Measurements from ENCODE around the gene PLEKHG7. TPM values are rescaled to one million over a fixed set of nuclear protein-coding genes. Genes with fewer than 3 reads are reported as not detected.
"Not testable (repeated sequence)": the region's sequence is repeated elsewhere in the genome, so short reads cannot be mapped to it uniquely, and the experiment has no call there.

The PLEKHG7 gene
- total RNA-seq, 2 donors from 2014 or later = 0.33 to 1.6 TPM

- Histone ChIP-seq H3K27ac (no peak overlapping the region), H3K4me3 (no peak overlapping the region), H3K4me1 (no peaks in the 10 kb centered on the region), H3K9me3 (no peaks in the 10 kb centered on the region), H3K36me3 (replicated peaks in 1 of 2; ENCODE audit: insufficient read depth in 1 of 2, low read depth in 2 of 2) (no peaks in the 10 kb centered on the region), H3K27me3 (no peaks in the 10 kb centered on the region)
- DNase-seq (no peak), ATAC-seq (no peak)
- TF ChIP-seq CTCF (IDR thresholded peaks at IDR 0.05) = no peak
- TF ChIP-seq POLR2A (IDR thresholded peaks at IDR 0.05) = no peak
- 89 to 95% methylated on average over 4 of the region's 4 CpGs for WGBS, 2 donors
- intact Hi-C loops (cut with DNase I) = loop anchor here (10.0 kb wide), 1 partner anchor 1283 kb away; no protein-coding TSS in a partner anchor
These were observed 45.0 kb upstream of the PLEKHG7 start for GRCh38 chr12:92657770-92658169.

GRCh38 chr12:92658611-92659010 is 44.2 kb upstream of the PLEKHG7 start:
- no peak for TF ChIP-seq CTCF (IDR thresholded peaks at IDR 0.05)
- 93 to 97% methylated on average over 2 of the region's 2 CpGs for WGBS, 2 donors
- Histone ChIP-seq H3K27me3 (no peaks in the 10 kb centered on the region), H3K9me3 (no peaks in the 10 kb centered on the region), H3K4me3 (no peak overlapping the region), H3K36me3 (replicated peaks in 1 of 2; ENCODE audit: insufficient read depth in 1 of 2, low read depth in 2 of 2) (no peaks in the 10 kb centered on the region), H3K4me1 (no peaks in the 10 kb centered on the region), H3K27ac (no peak overlapping the region)
- intact Hi-C loops (cut with DNase I) = loop anchor here (10.0 kb wide), 1 partner anchor 1284 kb away; no protein-coding TSS in a partner anchor
- ATAC-seq (no peak), DNase-seq (no peak)

- no peak for ATAC-seq
- no peak for TF ChIP-seq CTCF (IDR thresholded peaks at IDR 0.05)
- TF ChIP-seq POLR2A (IDR thresholded peaks at IDR 0.05) = no peak
These were observed 41.5 kb upstream of the PLEKHG7 start for GRCh38 chr12:92661269-92661668.

GRCh38 chr12:92665496-92665895 is 37.3 kb upstream of the PLEKHG7 start:
- H3K9me3 ChIP-seq = no peaks in the 10 kb centered on the region
- H3K4me1 ChIP-seq = no peaks in the 10 kb centered on the region
- no peak overlapping the region for H3K4me3 ChIP-seq
- DNase-seq (no peak), ATAC-seq (no peak)
- TF ChIP-seq CTCF (IDR thresholded peaks at IDR 0.05) (no peak), POLR2A (IDR thresholded peaks at IDR 0.05) (no peak)
- intact Hi-C loops (cut with DNase I) = no loop called here
- WGBS, 2 donors = 87 to 94% methylated on average over 2 of the region's 2 CpGs
- no peaks in the 10 kb centered on the region for H3K36me3 ChIP-seq (replicated peaks in 1 of 2; ENCODE audit: insufficient read depth in 1 of 2, low read depth in 2 of 2)
- H3K27me3 ChIP-seq = no peaks in the 10 kb centered on the region
- no peak overlapping the region for H3K27ac ChIP-seq

More at GRCh38 chr12:92661269-92661668, 41.5 kb upstream of the PLEKHG7 start:
- DNase-seq = no peak
- Histone ChIP-seq H3K4me1 (no peaks in the 10 kb centered on the region), H3K27me3 (no peaks in the 10 kb centered on the region), H3K4me3 (no peak overlapping the region), H3K9me3 (no peaks in the 10 kb centered on the region), H3K36me3 (replicated peaks in 1 of 2; ENCODE audit: insufficient read depth in 1 of 2, low read depth in 2 of 2) (no peaks in the 10 kb centered on the region), H3K27ac (no peak overlapping the region)
- WGBS, 2 donors = 79 to 84% methylated on average over 6 of the region's 6 CpGs
- intact Hi-C loops (cut with DNase I) = no loop called here

GRCh38 chr12:92668739-92669138 is 34.0 kb upstream of the PLEKHG7 start:
- no peak for ATAC-seq
- no peaks in the 10 kb centered on the region for H3K4me1 ChIP-seq
- H3K9me3 ChIP-seq = no peaks in the 10 kb centered on the region
- TF ChIP-seq CTCF (IDR thresholded peaks at IDR 0.05) = no peak
- TF ChIP-seq POLR2A (IDR thresholded peaks at IDR 0.05) = no peak
- no peaks in the 10 kb centered on the region for H3K27me3 ChIP-seq
- no peak overlapping the region for H3K27ac ChIP-seq
- DNase-seq = no peak
- intact Hi-C loops (cut with DNase I) = no loop called here
- no peak overlapping the region for H3K4me3 ChIP-seq
- no peaks in the 10 kb centered on the region for H3K36me3 ChIP-seq (replicated peaks in 1 of 2; ENCODE audit: insufficient read depth in 1 of 2, low read depth in 2 of 2)

- H3K36me3 ChIP-seq (replicated peaks in 1 of 2; ENCODE audit: insufficient read depth in 1 of 2, low read depth in 2 of 2); intact Hi-C loops (cut with DNase I); H3K4me3 ChIP-seq; DNase-seq; ATAC-seq; H3K4me1 ChIP-seq; H3K9me3 ChIP-seq; H3K27me3 ChIP-seq; H3K27ac ChIP-seq: not testable (repeated sequence)
- 89 to 92% methylated on average over 11 of the region's 11 CpGs for WGBS, 2 donors
These were observed 31.3 kb upstream of the PLEKHG7 start for GRCh38 chr12:92671524-92671923.

All from body of pancreas (tissue), 4 donors.